ENCODE results near the gene RBBP4. TPM values are rescaled to one million over a fixed set of nuclear protein-coding genes. Genes with fewer than 3 reads are reported as not detected.

Gene RBBP4
- total and polyA plus RNA-seq, 2 of the 8 experiments (the other 6 are each of a cell fraction or from before 2014, with no cell fraction given) = 147 to 397 TPM

GRCh38 chr1:32609180-32609579, 41.8 kb upstream of the RBBP4 start (continued):
- TF ChIP-seq NANOG (IDR thresholded peaks at IDR 0.05; ENCODE audit: insufficient read depth, low read depth, low read length, poor library complexity, severe bottlenecking) (no peak), GABPA (IDR thresholded peaks at IDR 0.05; ENCODE audit: borderline replicate concordance, insufficient read depth, low read length) (no peak), POLR2AphosphoS5 (IDR thresholded peaks at IDR 0.05; ENCODE audit: low read depth, low read length) (no peak)
